ENCODE data around the gene DENND2C. TPM values are rescaled to one million over a fixed set of nuclear protein-coding genes. Genes with fewer than 3 reads are reported as not detected.

DENND2C gene
- total RNA-seq, 2 experiments from 2014 or later = 0.50 to 0.91 TPM

DNA sequence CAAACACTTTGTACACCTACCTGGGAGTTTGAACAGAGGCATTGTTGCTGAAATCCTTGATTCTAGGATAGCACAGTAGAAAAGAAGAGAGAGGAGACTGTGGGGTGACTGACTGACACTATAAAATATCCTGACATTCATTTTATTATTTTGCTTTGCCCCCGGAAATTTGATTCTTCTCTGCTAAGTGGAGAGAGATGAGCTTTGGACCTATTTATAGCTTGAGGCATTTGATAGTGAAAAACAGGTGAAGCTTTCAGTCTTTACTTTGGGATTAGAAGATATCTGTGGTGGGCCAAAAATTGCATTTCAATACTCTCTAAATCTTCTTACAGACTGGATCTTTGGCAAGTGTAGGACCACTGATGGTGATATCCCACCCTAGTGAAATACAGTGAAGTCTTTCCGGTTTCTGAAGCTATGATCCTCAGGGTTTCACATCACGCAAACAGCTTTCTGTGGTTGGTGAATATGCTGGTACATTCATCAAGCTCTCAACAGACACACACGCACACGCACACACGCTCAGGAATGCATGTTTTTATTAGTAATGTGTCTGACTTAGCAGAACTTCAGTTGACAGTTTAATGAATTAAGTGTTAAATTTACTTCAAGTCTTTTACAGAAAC, 25.7 kb upstream of the DENND2C start, which contains the start of gene AMPD1:
Gene AMPD1 (minus strand): TSS at position 117 of the 629 bp plus-strand sequence. CDS start 75 bp downstream, at position 42.
- H3K4me3 Mint-ChIP-seq = no peak within 1 kb of the TSS
- no peaks in the 10 kb centered on the region for H3K9me3 Mint-ChIP-seq
- H3K4me1 Mint-ChIP-seq = no peaks in the 10 kb centered on the region
- no peaks in the 10 kb centered on the region for H3K36me3 Mint-ChIP-seq
- H3K27ac Mint-ChIP-seq = no peak within 1 kb of the TSS
- DNase-seq = no peak
- H3K27me3 Mint-ChIP-seq = peaks cover 8% of the 10 kb centered on the region

- H3K36me3 Mint-ChIP-seq = no peaks in the 10 kb centered on the region
- no peak for DNase-seq
- H3K27ac Mint-ChIP-seq = no peak overlapping the region
- peaks cover 8% of the 10 kb centered on the region for H3K27me3 Mint-ChIP-seq
- H3K4me1 Mint-ChIP-seq = no peaks in the 10 kb centered on the region
- H3K9me3 Mint-ChIP-seq = no peaks in the 10 kb centered on the region
- no peak overlapping the region for H3K4me3 Mint-ChIP-seq
Observed at GRCh38 chr1:114694540-114695310, 24.9 kb upstream of the DENND2C start.

- Mint-ChIP-seq H3K36me3 (no peaks in the 10 kb centered on the region), H3K27ac (no peak overlapping the region), H3K4me1 (no peaks in the 10 kb centered on the region), H3K4me3 (no peak overlapping the region), H3K9me3 (no peaks in the 10 kb centered on the region), H3K27me3 (peaks cover 8% of the 10 kb centered on the region)
- DNase-seq = no peak
Observed at GRCh38 chr1:114692947-114693346, 23.1 kb upstream of the DENND2C start.

DNA sequence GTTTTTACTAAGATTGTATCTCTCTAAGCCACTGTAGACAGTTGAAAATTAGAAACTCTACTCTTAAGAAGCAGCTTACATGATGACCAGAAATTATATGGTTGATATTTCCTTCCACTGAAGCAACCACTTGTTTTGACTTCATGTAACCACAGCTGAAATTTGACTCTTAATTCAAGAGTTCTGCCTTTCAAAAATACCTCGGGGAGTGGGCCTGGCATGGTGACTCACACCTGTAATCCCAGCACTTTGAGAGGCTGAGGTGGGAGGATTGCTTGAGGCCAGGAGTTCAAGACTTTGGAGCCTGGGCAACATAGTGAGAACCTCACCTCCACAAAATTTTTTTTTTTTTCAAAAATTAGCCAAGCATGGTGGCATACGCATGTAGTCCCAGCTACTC, 21.2 kb upstream of the DENND2C start:
- no peaks in the 10 kb centered on the region for H3K4me1 Mint-ChIP-seq
- H3K36me3 Mint-ChIP-seq = no peaks in the 10 kb centered on the region
- no peaks in the 10 kb centered on the region for H3K9me3 Mint-ChIP-seq
- H3K27ac Mint-ChIP-seq = no peak overlapping the region
- no peak overlapping the region for H3K4me3 Mint-ChIP-seq
- peaks cover 22% of the 10 kb centered on the region for H3K27me3 Mint-ChIP-seq
- DNase-seq = no peak

GRCh38 chr1:114690148-114690547, 20.3 kb upstream of the DENND2C start:
- no peaks in the 10 kb centered on the region for H3K36me3 Mint-ChIP-seq
- DNase-seq = no peak
- no peaks in the 10 kb centered on the region for H3K4me1 Mint-ChIP-seq
- no peak overlapping the region for H3K27ac Mint-ChIP-seq
- peaks cover 24% of the 10 kb centered on the region for H3K27me3 Mint-ChIP-seq
- no peaks in the 10 kb centered on the region for H3K9me3 Mint-ChIP-seq
- no peak overlapping the region for H3K4me3 Mint-ChIP-seq

- peaks cover 25% of the 10 kb centered on the region for H3K27me3 Mint-ChIP-seq
- no peak overlapping the region for H3K4me3 Mint-ChIP-seq
- no peaks in the 10 kb centered on the region for H3K9me3 Mint-ChIP-seq
- H3K27ac Mint-ChIP-seq = no peak overlapping the region
- no peaks in the 10 kb centered on the region for H3K4me1 Mint-ChIP-seq
- DNase-seq = no peak
- no peaks in the 10 kb centered on the region for H3K36me3 Mint-ChIP-seq
Observed at GRCh38 chr1:114688526-114688925, 18.7 kb upstream of the DENND2C start.

GRCh38 chr1:114685851-114686250, 16.0 kb upstream of the DENND2C start:
- H3K9me3 Mint-ChIP-seq = no peaks in the 10 kb centered on the region
- H3K4me1 Mint-ChIP-seq = no peaks in the 10 kb centered on the region
- DNase-seq = no peak
- H3K4me3 Mint-ChIP-seq = no peak overlapping the region
- no peaks in the 10 kb centered on the region for H3K36me3 Mint-ChIP-seq
- peaks cover 22% of the 10 kb centered on the region for H3K27me3 Mint-ChIP-seq
- no peak overlapping the region for H3K27ac Mint-ChIP-seq

DNA sequence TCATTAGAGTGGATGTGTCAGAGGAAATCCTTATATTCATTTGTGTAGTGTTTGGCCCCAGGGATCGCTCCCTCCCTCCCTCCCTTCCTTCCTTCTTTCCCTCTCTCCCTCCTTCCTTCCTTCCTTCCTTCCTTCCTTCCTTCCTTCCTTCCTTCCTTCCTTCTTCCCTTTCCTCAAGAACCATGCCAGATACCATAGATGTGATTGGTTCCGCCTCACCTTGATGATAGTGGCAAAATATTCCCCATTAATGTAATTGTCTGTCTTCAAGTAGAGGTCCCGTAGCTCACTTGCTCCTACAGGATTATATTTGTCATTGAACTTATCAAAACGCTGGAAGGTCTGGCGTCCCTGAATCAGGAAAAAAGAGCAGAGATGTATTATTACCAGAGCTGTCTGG, 7.8 kb upstream of the DENND2C start:
- peaks cover 13% of the 10 kb centered on the region for H3K27me3 Mint-ChIP-seq

GRCh38 chr1:114676115-114676514, 6.3 kb upstream of the DENND2C start:
- Mint-ChIP-seq H3K9me3 (no peaks in the 10 kb centered on the region), H3K27ac (no peak overlapping the region), H3K36me3 (no peaks in the 10 kb centered on the region), H3K27me3 (peaks cover 13% of the 10 kb centered on the region), H3K4me1 (no peaks in the 10 kb centered on the region), H3K4me3 (no peak overlapping the region)
- no peak for DNase-seq

More for the DNA sequence above, 7.8 kb upstream of the DENND2C start:
- Mint-ChIP-seq H3K9me3 (no peaks in the 10 kb centered on the region), H3K27ac (no peak overlapping the region), H3K4me3 (no peak overlapping the region), H3K36me3 (no peaks in the 10 kb centered on the region), H3K4me1 (no peaks in the 10 kb centered on the region)
- DNase-seq = no peak

DNA sequence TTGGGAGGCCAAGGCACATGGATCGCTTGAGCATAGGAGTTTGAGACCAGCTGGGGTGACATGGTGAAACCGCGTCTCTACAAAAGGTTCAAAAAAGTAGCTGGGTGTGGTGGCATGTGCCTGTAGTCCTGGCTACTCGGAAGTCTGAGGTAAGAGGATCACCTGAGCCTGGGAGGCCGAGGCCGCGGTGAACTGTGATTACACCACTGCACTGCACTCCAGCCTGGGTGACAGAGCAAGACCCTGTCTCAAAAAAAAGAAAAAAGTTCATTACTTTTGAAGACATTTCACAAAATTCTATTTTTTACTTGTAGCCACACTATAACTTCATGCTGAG, 2.1 kb upstream of the DENND2C start:
- H3K9me3 Mint-ChIP-seq = no peaks in the 10 kb centered on the region
- DNase-seq = no peak
- no peaks in the 10 kb centered on the region for H3K36me3 Mint-ChIP-seq
- H3K27me3 Mint-ChIP-seq = peaks cover 12% of the 10 kb centered on the region
- H3K4me1 Mint-ChIP-seq = peaks cover 10% of the 10 kb centered on the region
- no peak overlapping the region for H3K4me3 Mint-ChIP-seq
- no peak overlapping the region for H3K27ac Mint-ChIP-seq

DNA sequence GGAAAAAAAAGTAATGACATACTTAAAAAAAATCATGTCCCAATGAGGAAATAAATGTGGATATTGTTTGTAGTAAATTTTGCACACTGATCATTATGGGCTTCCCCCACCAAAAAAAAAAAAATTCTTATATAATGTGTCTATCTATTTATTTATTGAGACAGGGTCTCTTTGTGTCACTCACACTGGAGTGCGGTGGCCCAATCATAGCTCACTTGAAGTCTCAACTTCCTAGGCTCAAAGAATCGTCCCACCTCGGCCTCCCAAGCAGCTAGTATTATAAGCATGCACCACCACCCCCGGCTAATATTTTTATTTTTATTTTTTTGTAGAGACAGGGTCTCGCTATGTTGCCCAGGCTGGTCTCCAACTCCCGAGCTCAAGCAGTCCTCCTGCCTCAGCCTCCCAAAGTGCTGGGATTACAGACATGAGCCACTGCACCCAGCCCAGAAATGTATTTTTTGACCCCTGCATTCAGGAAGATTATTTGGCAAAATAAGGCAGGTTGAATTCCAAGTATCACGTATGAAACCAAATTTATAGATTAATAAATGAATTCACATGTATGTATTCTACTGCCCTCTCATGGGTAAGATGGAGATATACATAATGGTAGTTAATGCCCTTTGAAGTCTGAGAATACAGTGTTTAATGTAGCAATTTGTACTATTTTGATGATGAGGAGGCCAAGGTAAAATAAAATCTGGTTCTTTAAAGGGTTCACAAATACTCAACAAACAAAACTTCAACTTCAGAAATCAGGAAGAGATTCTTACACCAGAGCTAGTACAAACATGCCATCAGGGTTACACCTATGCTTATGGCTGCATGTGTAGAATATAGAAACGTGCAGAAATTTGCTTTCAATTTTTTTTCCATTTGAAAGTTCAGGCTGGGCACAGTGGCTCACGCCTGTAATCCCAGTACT, 1.4 kb upstream of the DENND2C start:
- Mint-ChIP-seq H3K27ac (no peak overlapping the region), H3K27me3 (peaks cover 13% of the 10 kb centered on the region), H3K36me3 (no peaks in the 10 kb centered on the region), H3K9me3 (no peaks in the 10 kb centered on the region), H3K4me3 (no peak overlapping the region), H3K4me1 (peaks cover 10% of the 10 kb centered on the region)
- no peak for DNase-seq

DNA sequence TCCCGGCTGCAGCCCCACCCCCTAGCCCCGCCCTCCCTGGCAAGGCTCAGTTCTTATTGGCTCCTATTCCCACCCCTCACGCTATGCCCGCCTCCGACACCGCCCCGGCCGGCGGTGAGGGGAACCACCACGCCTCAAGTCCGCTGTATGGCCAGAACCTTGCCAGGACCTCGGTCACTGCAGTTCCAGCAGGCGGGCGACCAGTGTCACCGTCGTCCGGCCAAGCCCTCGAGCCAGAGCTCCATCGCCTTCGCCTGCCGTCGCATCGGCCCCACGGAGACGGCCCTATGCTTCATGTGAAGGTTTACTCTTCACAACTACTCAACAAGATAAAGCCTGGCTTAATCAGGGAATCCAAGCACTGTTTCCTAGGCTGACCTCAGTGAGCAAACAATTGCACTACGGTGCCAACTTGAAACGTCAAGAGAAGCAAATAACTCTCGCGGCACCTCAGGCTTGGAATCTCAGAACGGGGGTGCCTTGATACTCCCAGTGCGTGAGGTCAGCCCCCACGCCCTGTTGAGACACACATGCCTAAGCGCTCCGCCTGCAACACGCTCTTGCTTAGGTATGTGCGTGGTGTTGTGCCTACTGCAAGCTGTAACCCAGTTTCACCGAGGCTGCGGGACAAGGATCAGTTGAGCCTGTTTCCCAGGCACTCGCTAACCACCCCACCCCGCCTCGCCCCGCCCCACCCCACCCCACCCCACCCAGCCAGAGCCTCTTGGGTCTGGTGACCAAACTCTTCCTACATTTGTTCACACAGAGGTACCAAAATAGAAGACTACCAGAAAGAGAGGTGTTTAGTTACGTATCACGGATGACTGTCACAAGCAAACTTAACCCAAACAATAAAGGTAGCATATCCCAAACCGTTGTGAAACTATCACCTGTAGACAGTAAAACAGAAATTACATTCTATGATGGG, 498 bp upstream of the DENND2C start:
- Mint-ChIP-seq H3K4me3 (peak overlapping the region; percentile 81), H3K4me1 (peaks cover 10% of the 10 kb centered on the region), H3K27me3 (peaks cover 13% of the 10 kb centered on the region), H3K36me3 (no peaks in the 10 kb centered on the region), H3K9me3 (no peaks in the 10 kb centered on the region), H3K27ac (no peak overlapping the region)
- DNase-seq = peak; percentile 82

DNA sequence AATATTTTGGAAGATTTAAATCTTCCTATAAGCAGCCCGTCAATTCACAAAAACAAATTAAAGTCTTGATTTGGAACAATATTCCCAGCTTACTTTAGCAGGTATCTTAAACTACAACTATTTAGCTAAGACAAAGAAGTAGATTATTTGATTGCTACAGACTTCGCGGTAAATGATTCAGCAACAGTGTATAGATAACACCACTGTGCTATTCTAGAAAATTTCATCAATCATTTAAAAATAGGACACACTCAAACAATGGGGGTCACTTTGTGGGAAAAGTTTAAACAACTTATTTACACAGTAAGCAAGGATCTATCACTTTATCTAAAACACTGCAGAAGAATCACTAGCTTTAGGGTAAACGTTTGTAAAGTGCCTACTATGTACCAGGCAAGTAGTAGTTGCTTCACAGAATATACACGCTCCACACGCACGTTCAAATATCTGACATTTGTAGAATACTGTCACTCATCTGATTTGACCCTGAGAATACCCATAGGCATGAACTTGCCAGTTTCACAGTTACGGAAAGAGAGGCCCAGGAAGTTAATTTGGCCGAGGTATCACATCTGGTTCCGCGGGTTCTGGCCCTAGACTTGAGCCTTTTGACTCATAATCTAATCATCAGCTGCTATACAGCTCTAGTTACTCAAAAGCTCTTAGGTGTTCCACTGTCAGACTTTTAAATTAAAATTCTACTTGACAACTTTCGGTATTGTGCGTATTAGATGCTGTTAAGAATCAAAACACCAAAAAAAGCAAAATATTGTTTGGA, 876 bp downstream of the DENND2C start:
- H3K27ac Mint-ChIP-seq = no peak overlapping the region
- peaks cover 8% of the 10 kb centered on the region for H3K27me3 Mint-ChIP-seq
- H3K4me3 Mint-ChIP-seq = peak overlapping the region; percentile 81
- H3K36me3 Mint-ChIP-seq = no peaks in the 10 kb centered on the region
- H3K9me3 Mint-ChIP-seq = no peaks in the 10 kb centered on the region
- no peak for DNase-seq
- peaks cover 10% of the 10 kb centered on the region for H3K4me1 Mint-ChIP-seq

DNA sequence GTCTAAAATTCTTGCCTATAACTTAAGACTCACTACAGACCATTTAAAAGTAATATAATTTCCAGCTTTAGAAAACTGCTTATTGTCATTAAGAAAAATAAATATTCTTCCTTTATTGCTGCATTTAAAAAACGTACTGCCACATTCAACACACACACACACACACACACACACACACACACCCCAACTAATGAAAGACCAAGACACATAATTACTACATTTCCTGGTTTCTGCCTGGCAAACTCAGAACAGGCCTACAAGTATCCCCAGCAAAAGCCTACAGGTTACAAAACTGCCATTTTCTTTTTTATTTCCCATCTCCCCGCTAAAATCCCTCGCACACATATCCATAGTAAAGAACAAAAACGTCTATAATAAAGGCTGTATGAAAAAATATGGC, 1.5 kb downstream of the DENND2C start:
- Mint-ChIP-seq H3K4me1 (peaks cover 10% of the 10 kb centered on the region), H3K4me3 (no peak overlapping the region)

More for the DNA sequence above, 1.5 kb downstream of the DENND2C start:
- no peaks in the 10 kb centered on the region for H3K36me3 Mint-ChIP-seq
- no peak overlapping the region for H3K27ac Mint-ChIP-seq
- DNase-seq = no peak
- peaks cover 8% of the 10 kb centered on the region for H3K27me3 Mint-ChIP-seq
- no peaks in the 10 kb centered on the region for H3K9me3 Mint-ChIP-seq
